ENCODE results near the gene GPX4.

Gene GPX4

DNA sequence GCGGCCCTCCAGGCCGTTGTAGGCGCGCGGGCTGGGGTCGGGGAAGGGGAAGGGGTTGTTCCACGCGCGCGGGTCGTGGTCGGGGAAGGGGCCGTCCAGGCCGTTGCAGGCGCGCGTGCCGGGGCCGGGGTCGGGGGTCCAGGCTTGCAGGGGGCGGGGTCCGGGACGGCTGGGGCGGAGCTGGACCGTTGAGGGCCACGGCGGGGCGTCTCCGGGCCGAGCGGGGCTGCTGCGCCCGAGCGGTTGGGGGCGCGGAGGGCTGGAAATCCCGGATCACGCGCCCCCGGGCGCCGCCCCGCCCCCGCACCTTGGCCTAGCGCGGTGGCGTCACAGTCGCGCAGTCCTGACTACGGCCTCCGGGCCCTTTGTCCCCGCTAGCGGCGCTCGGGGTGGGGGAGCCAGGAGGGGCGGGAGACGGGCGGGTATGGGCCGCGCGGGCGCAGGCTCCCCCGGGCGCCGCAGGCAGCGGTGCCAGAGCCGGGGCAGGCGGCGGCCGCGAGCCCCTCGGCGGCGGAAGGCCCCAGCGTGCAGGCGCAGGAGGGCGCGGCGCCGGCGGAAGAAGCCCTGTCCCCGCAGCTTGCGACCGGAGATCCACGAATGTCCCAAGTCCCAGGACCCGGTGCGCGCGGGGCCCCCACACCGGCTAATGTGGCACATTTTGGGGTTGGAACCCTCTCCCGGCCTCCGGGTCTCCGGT, 665 bp downstream of the GPX4 start:
- no CpG with 5 or more reads among the region's 93 CpGs for WGBS (ENCODE audit: extremely low coverage, insufficient coverage, low lambda C conversion rate)
- Histone ChIP-seq H2AK5ac (ENCODE audit: low read length) (no peak overlapping the region), H3K27ac (ENCODE audit: low read depth, low read length) (peak overlapping the region; percentile 99), H3K36me3 (ENCODE audit: control insufficient read depth, insufficient read depth, low read length) (peaks cover 2% of the 10 kb centered on the region), H3K56ac (ENCODE audit: low read length) (peak overlapping the region; percentile 99), H4K5ac (ENCODE audit: low read length) (no peak overlapping the region), H2BK5ac (ENCODE audit: low read length) (no peak overlapping the region), H3K9ac (ENCODE audit: low read length) (peak overlapping the region; percentile 92), H3K23ac (ENCODE audit: low read length) (no peak overlapping the region), H3K27me3 (ENCODE audit: insufficient read depth, low read length, poor library complexity) (no peaks in the 10 kb centered on the region), H3K79me2 (ENCODE audit: control insufficient read depth, insufficient read depth, low read length) (peaks cover 4% of the 10 kb centered on the region), H3K79me1 (ENCODE audit: low read length) (no peaks in the 10 kb centered on the region), H3K4me3 (ENCODE audit: low read length) (peak overlapping the region; percentile 73), H3K4ac (ENCODE audit: low read depth, low read length) (peak overlapping the region; percentile 92), H3K4me1 (ENCODE audit: control insufficient read depth, low read depth, low read length) (peaks cover 3% of the 10 kb centered on the region), H4K8ac (ENCODE audit: low read depth, low read length) (no peak overlapping the region), H2BK120ac (ENCODE audit: low read depth, low read length) (peak overlapping the region; percentile 39), H3K18ac (ENCODE audit: low read length) (peak overlapping the region; percentile 97), H2BK15ac (replicated peaks; ENCODE audit: low read depth) (no peak overlapping the region), H3K4me2 (ENCODE audit: low read length) (peak overlapping the region; percentile 96)
- DNase-seq = peak; percentile 77

DNA sequence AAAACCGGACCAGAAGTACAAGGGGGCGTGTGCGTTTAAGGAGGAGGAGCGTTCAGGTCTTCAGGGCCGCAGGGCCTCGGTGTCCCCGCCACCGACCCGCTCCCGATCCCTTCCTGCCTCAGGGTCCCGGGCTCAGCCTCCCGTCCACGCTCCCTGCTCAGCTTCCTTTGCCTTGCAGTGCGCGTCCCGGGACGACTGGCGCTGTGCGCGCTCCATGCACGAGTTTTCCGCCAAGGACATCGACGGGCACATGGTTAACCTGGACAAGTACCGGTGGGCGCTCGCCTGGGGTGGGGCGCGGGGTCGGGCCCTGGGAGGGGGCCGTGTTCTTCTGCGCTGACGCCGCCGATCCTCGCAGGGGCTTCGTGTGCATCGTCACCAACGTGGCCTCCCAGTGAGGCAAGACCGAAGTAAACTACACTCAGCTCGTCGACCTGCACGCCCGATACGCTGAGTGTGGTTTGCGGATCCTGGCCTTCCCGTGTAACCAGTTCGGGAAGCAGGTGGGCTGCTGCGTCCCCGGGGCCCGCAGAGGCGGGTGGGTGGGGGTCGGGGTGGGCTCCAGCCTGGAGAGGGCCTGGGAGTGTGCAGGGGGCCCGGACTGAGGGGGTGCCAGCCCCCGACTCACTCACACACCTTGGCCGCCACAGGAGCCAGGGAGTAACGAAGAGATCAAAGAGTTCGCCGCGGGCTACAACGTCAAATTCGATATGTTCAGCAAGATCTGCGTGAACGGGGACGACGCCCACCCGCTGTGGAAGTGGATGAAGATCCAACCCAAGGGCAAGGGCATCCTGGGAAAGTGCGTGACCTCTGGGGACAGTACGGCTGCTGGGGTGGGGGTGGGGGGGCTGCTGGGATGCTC, 1.4 kb downstream of the GPX4 start:
- peak overlapping the region; percentile 92 for H3K9ac ChIP-seq (ENCODE audit: low read length)
- H3K23ac ChIP-seq (ENCODE audit: low read length) = no peak overlapping the region
- H3K4me2 ChIP-seq (ENCODE audit: low read length) = peak overlapping the region; percentile 96
- H3K4me3 ChIP-seq (ENCODE audit: low read length) = peak overlapping the region; percentile 66
- peak; percentile 61 for DNase-seq
- H3K4me1 ChIP-seq (ENCODE audit: control insufficient read depth, low read depth, low read length) = peaks cover 3% of the 10 kb centered on the region
- peak overlapping the region; percentile 99 for H3K56ac ChIP-seq (ENCODE audit: low read length)
- no peak overlapping the region for H2AK5ac ChIP-seq (ENCODE audit: low read length)
- H4K8ac ChIP-seq (ENCODE audit: low read depth, low read length) = no peak overlapping the region
- peak overlapping the region; percentile 97 for H3K18ac ChIP-seq (ENCODE audit: low read length)
- no peak overlapping the region for H4K5ac ChIP-seq (ENCODE audit: low read length)
- H3K27ac ChIP-seq (ENCODE audit: low read depth, low read length) = peak overlapping the region; percentile 99
- no peak overlapping the region for H2BK120ac ChIP-seq (ENCODE audit: low read depth, low read length)
- H3K27me3 ChIP-seq (ENCODE audit: insufficient read depth, low read length, poor library complexity) = no peaks in the 10 kb centered on the region
- no peak overlapping the region for H2BK5ac ChIP-seq (ENCODE audit: low read length)
- peaks cover 4% of the 10 kb centered on the region for H3K79me2 ChIP-seq (ENCODE audit: control insufficient read depth, insufficient read depth, low read length)
- H3K4ac ChIP-seq (ENCODE audit: low read depth, low read length) = no peak overlapping the region
- H3K79me1 ChIP-seq (ENCODE audit: low read length) = no peaks in the 10 kb centered on the region
- peaks cover 2% of the 10 kb centered on the region for H3K36me3 ChIP-seq (ENCODE audit: control insufficient read depth, insufficient read depth, low read length)
- H2BK15ac ChIP-seq (replicated peaks; ENCODE audit: low read depth) = no peak overlapping the region
- WGBS (ENCODE audit: extremely low coverage, insufficient coverage, low lambda C conversion rate) = no CpG with 5 or more reads among the region's 69 CpGs

- Histone ChIP-seq H3K27ac (ENCODE audit: low read depth, low read length) (no peak overlapping the region), H2BK5ac (ENCODE audit: low read length) (no peak overlapping the region), H3K4ac (ENCODE audit: low read depth, low read length) (no peak overlapping the region), H3K23ac (ENCODE audit: low read length) (no peak overlapping the region), H3K9ac (ENCODE audit: low read length) (no peak overlapping the region), H2AK5ac (ENCODE audit: low read length) (no peak overlapping the region), H3K79me2 (ENCODE audit: control insufficient read depth, insufficient read depth, low read length) (peaks cover 4% of the 10 kb centered on the region), H3K4me2 (ENCODE audit: low read length) (no peak overlapping the region), H3K18ac (ENCODE audit: low read length) (no peak overlapping the region), H3K4me3 (ENCODE audit: low read length) (no peak overlapping the region), H2BK15ac (replicated peaks; ENCODE audit: low read depth) (no peak overlapping the region), H3K79me1 (ENCODE audit: low read length) (no peaks in the 10 kb centered on the region), H3K56ac (ENCODE audit: low read length) (no peak overlapping the region), H3K4me1 (ENCODE audit: control insufficient read depth, low read depth, low read length) (peaks cover 3% of the 10 kb centered on the region), H2BK120ac (ENCODE audit: low read depth, low read length) (no peak overlapping the region), H3K36me3 (ENCODE audit: control insufficient read depth, insufficient read depth, low read length) (peaks cover 2% of the 10 kb centered on the region), H4K5ac (ENCODE audit: low read length) (no peak overlapping the region), H4K8ac (ENCODE audit: low read depth, low read length) (no peak overlapping the region), H3K27me3 (ENCODE audit: insufficient read depth, low read length, poor library complexity) (no peaks in the 10 kb centered on the region)
- no CpG with 5 or more reads among the region's 32 CpGs for WGBS (ENCODE audit: extremely low coverage, insufficient coverage, low lambda C conversion rate)
- no peak for DNase-seq
These were observed 2.4 kb downstream of the GPX4 start for GRCh38 chr19:1105873-1106840.

- Histone ChIP-seq H3K79me2 (ENCODE audit: control insufficient read depth, insufficient read depth, low read length) (peaks cover 4% of the 10 kb centered on the region), H3K23ac (ENCODE audit: low read length) (no peak overlapping the region), H3K79me1 (ENCODE audit: low read length) (no peaks in the 10 kb centered on the region), H2AK5ac (ENCODE audit: low read length) (no peak overlapping the region), H2BK120ac (ENCODE audit: low read depth, low read length) (no peak overlapping the region), H3K18ac (ENCODE audit: low read length) (no peak overlapping the region), H3K4me1 (ENCODE audit: control insufficient read depth, low read depth, low read length) (no peaks in the 10 kb centered on the region), H4K8ac (ENCODE audit: low read depth, low read length) (no peak overlapping the region), H3K27ac (ENCODE audit: low read depth, low read length) (peak overlapping the region; percentile 8), H2BK5ac (ENCODE audit: low read length) (no peak overlapping the region), H4K5ac (ENCODE audit: low read length) (no peak overlapping the region), H3K9ac (ENCODE audit: low read length) (no peak overlapping the region), H3K56ac (ENCODE audit: low read length) (no peak overlapping the region), H3K27me3 (ENCODE audit: insufficient read depth, low read length, poor library complexity) (no peaks in the 10 kb centered on the region), H3K36me3 (ENCODE audit: control insufficient read depth, insufficient read depth, low read length) (peaks cover 2% of the 10 kb centered on the region), H3K4me3 (ENCODE audit: low read length) (no peak overlapping the region), H3K4ac (ENCODE audit: low read depth, low read length) (no peak overlapping the region), H2BK15ac (replicated peaks; ENCODE audit: low read depth) (no peak overlapping the region), H3K4me2 (ENCODE audit: low read length) (no peak overlapping the region)
- peak; percentile 63 for DNase-seq
- no CpG with 5 or more reads among the region's 17 CpGs for WGBS (ENCODE audit: extremely low coverage, insufficient coverage, low lambda C conversion rate)
These were observed 3.3 kb downstream of the GPX4 start for GRCh38 chr19:1106841-1107660.

GRCh38 chr19:1107661-1108261, 4.0 kb downstream of the GPX4 start:
- Histone ChIP-seq H3K27me3 (ENCODE audit: insufficient read depth, low read length, poor library complexity) (no peaks in the 10 kb centered on the region), H4K5ac (ENCODE audit: low read length) (no peak overlapping the region), H3K79me2 (ENCODE audit: control insufficient read depth, insufficient read depth, low read length) (peaks cover 4% of the 10 kb centered on the region)

More at GRCh38 chr19:1107661-1108261, 4.0 kb downstream of the GPX4 start:
- no CpG with 5 or more reads among the region's 25 CpGs for WGBS (ENCODE audit: extremely low coverage, insufficient coverage, low lambda C conversion rate)
- no peaks in the 10 kb centered on the region for H3K79me1 ChIP-seq (ENCODE audit: low read length)
- peaks cover 2% of the 10 kb centered on the region for H3K36me3 ChIP-seq (ENCODE audit: control insufficient read depth, insufficient read depth, low read length)
- H2AK5ac ChIP-seq (ENCODE audit: low read length) = no peak overlapping the region
- no peak overlapping the region for H3K23ac ChIP-seq (ENCODE audit: low read length)
- H2BK120ac ChIP-seq (ENCODE audit: low read depth, low read length) = no peak overlapping the region
- H3K4me3 ChIP-seq (ENCODE audit: low read length) = no peak overlapping the region
- no peak overlapping the region for H2BK5ac ChIP-seq (ENCODE audit: low read length)
- no peak for DNase-seq
- H3K9ac ChIP-seq (ENCODE audit: low read length) = no peak overlapping the region
- no peak overlapping the region for H3K27ac ChIP-seq (ENCODE audit: low read depth, low read length)
- no peak overlapping the region for H3K4me2 ChIP-seq (ENCODE audit: low read length)
- H4K8ac ChIP-seq (ENCODE audit: low read depth, low read length) = no peak overlapping the region
- H2BK15ac ChIP-seq (replicated peaks; ENCODE audit: low read depth) = no peak overlapping the region
- H3K56ac ChIP-seq (ENCODE audit: low read length) = no peak overlapping the region
- H3K4ac ChIP-seq (ENCODE audit: low read depth, low read length) = no peak overlapping the region
- no peak overlapping the region for H3K18ac ChIP-seq (ENCODE audit: low read length)
- H3K4me1 ChIP-seq (ENCODE audit: control insufficient read depth, low read depth, low read length) = no peaks in the 10 kb centered on the region
